Sciatic nerve (tissue), 2 donors: ENCODE measurements around the gene VSTM2B. TPM values are rescaled to one million over a fixed set of nuclear protein-coding genes. Genes with fewer than 3 reads are reported as not detected.
"Not testable (repeated sequence)": the region's sequence is repeated elsewhere in the genome, so short reads cannot be mapped to it uniquely, and the experiment has no call there.

ENCODE experiments used
- ATAC-seq: fragments of 200-7000 bp; cut with Tn5 transposase; one replicate; pipeline ENCODE4 v1.9.1; 2020; ENCODE audit warnings: mild to moderate bottlenecking, moderate library complexity
- DNase-seq: peaks from one replicate; pipeline ENCODE4 v3.0.0-alpha.2; 2020; ENCODE audit warnings: low spot score
- intact Hi-C: fragments of 100-400 bp; cut with DNase I; formaldehyde crosslinking; loops from one replicate; pipeline ENCODE4 v1.14.2; 2022
- total RNA-seq: library from RNA; stranded (reverse); fragmentation: NEBNext Ultra II Directional; extraction: Animal tissue kit (Norgen Biotek cat#: 25700); gene quantifications from one replicate; pipeline ENCODE4 v1.2.1, GENCODE V29; 2021
- donor health status: DM: no; HTN: no; CAD: no.
- donor health status: DM: no; HTN: no; CAD: no.

Gene VSTM2B
- total RNA-seq = not detected

DNA sequence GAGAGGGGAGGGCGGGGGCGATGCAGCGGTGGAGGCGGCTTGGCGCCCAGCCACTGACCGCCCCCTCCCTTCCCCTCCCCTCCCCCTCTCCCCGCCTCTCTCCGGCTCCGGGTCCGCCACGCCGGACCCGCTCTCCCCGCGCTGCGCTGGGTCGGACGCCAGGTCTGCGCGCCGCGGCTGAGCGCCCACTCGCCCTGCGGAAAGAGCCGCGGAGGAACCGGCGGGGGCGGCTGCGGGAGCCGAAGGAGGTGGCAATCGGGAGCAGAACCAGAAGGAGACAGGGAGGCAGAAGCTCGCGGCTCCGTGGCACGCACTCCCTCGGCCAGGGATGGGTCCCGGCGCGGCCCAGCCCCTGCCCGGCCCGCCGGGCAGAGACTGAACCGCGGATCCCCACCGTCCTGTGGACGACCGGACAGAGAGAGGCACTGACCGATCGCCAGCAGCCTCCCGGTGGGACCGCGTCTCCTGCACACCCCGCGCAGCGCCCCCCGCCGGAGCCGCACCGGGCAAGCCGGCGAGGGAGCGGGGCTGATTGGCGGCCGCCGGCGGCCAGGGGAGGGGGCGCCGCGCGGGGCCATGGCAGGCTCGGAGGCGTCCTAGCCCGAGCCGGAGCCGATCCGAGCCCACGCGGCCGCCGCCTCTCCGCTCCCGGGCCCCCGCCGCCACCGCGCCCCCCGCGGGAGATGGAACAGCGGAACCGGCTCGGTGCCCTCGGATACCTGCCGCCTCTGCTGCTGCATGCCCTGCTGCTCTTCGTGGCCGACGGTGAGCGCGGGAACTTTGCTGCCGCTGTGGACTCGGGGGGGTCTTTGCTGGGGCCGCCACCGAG, at the start of gene VSTM2B:
Gene VSTM2B (plus strand): TSS at position 94 of the 829 bp plus-strand sequence. CDS start 590 bp downstream, at position 684.
- intact Hi-C loops = no loop called here
- no peak for ATAC-seq
- DNase-seq = no peak

DNA sequence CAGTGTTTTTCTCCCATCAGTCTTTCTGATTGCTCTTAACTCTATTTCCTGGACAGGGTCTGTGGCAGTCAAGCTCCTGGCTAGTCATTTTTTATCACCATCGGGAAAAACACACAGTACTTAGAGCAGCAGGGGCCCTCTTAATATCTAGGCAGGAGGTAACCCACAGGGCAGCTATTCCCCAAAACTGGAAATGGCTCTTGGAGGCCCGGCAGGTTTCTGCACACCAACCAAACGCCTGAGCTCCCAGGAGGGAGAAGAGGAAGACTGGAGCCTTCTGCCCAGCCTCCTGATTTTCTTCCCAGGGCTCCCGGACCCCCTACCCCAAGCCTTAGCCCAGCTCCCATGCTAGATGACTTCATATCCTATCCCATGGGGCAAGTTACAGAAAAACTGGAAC, 49.3 kb upstream of the VSTM2B start:
- intact Hi-C loops = no loop called here

DNA sequence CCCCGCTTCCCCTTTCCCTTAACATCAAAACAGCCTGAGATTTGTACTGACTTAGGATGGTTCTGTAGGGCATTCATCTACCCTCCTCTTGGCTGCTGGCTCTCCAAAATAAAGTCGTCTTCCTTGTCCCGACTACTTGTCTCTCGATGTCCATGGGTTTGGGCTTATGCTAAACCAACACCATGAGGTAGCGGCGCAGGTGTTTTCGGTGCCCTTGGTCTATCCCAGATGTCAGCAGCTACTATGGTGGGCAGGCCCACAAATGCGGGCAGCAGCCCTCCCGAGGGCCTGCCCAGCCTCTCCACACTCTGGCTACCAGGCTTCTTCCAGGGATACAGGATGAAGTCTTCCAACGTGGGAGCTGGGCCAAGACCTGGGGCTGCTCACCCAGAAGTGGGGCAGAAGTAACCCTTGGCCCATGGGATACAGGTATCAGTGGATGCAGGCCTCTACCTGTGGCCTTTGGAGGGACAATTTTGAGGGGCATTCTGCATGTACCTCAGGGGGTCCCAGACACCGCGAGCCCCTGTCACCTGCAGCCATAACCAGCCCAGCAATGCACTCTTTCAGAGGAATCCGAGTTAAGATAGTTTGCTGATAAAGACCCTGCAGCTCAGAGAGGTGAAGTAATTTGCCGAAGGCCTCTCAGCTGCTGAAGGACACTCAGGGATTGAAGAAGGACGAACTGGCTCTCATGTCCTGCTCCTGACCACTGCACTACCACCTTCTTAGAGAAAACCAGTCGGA, 47.8 kb upstream of the VSTM2B start:
- DNase-seq = no peak
- ATAC-seq = no peak
- intact Hi-C loops = loop anchor here (1.0 kb wide), 1 partner anchor 43 kb away; no protein-coding TSS in a partner anchor

More for the DNA sequence above, 49.3 kb upstream of the VSTM2B start:
- ATAC-seq (no peak), DNase-seq (no peak)

DNA sequence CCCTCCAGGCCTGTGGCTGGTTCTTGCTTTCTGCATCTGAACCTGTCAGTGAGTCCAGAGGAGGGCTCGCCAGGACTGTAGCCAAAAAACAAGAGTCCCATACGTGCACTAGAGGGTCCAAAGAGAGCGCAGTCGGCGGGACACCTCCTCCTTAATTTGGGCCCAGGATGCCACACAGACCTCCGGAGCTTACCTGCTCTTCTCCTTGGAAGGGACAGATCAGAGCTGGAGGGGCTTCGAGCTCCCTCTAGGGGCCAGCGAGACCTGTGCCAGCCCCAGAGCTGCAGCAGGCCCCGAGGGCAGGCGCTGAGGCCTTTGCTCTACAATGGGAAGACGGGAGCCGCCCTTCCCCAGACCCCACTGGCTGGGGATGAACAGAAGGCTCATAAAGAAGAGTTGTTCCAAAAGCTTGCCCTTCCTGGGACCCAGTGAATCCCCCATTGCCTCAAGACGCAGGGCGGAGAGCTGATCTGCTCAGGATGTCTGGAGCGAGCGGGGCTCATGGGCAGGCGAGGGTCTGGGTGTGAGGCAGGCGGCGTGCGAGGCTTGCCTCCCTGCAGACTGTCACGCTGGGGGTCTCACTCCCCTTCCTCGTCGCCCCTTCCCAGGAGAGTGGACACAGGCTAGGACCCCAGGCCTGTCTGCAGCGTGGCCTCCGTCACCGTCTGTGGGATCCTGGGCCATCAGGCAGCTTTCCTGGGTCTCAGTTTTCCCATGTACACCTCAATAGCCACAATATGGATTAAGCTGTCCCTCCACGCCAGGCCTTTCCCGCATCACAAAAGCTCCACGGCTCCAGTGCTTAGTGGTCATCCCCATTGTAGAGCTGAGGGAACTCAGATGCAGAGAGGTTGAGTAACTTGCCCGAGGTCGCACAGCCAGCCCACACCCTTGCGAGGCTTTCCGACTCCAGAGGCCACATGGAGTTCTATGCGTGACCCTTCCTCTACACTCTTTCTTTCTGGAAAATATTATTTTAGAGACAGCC, 46.9 kb upstream of the VSTM2B start:
- no peak for ATAC-seq
- intact Hi-C loops = no loop called here
- no peak for DNase-seq

DNA sequence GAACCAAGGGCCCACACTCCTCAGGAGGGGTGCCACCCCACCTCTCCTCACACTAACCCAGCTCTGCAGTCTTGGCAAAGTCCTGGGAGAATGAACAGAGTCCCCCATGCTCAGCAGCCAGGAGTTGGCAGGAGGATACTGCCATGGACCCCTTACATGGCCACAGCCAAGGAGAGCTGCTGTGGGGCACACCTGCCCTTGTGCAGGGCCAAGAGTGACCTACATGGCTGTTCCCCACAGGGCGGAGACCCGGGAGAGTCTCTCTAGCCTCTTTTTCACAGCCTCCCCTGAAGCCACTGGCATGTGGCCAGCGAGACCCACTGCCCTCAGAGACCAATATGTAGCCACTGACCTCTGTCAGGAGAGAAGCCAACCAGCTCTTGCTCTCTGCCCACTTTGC, 45.9 kb upstream of the VSTM2B start:
- DNase-seq = no peak
- no peak for ATAC-seq
- intact Hi-C loops = no loop called here

DNA sequence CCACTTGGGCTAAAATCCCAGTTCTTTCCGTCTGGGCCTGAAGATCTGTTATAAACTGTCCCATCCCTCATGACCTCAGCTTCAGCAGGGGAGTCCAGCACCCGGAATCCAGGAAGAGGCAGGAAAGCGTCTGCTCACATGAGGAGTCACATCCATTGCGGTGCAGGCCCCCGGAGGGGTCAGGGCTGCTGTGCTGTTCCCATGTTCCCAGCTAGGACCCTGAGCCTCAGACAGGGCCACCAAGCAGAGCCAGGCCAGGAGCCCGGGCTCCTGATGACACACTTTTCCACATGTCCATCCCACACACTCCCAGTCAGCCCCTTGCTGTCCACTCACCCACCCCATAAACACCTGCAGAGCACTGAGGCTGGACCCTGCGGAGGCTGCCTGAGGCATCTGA, 45.3 kb upstream of the VSTM2B start:
- DNase-seq = no peak
- intact Hi-C loops = no loop called here
- ATAC-seq = no peak

DNA sequence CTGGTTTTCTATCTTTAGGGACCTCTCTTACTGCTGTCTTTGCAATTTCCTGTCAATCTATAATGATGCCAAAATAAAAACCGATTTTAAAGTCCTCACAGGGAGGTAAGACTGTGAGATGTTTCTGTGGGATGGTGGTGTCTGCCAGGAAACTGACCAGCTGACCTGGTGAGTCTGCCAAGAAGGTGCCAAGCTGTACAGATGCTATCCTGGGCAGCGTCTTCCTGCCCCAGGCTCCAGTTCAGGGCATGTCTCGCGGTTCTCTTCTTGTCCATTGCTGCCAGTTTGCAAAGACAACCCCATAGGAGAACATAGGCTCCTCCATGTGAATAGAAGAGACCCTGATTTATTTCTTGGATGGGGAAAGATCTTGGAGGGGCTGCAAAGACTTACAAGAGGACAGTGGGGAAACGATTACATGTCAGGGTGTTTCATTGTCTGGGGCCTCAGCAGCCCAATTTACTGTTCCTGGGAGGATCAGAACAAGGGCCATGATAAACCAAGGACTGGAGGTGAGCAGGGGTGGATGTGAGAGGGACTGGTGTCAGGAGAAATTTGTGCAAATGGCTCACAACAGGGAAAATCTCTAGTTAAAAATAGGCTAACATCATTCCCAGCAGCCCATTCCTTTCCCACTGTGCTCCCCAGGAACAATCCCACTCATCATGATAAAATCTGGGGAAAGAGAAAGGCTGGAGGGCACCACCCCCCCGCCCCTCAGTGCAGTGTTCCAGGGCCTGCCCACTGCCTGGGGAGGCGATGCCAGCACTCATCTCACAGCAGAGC, 42.7 kb upstream of the VSTM2B start:
- intact Hi-C loops = no loop called here
- ATAC-seq = no peak
- no peak for DNase-seq

DNA sequence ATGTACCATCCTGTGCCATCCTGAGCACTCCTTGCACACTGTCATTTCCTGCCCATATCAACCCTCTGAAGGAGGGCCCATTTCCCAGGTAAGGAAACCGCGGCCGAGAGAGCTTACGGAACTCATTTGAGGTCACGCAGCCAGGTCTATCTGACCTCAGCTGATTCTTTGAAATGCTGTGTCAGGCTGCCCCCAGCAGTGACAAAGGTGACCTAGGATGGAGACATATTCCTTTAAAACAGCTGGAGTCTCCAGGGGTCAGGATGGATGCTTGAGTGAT, 42.2 kb upstream of the VSTM2B start:
- intact Hi-C loops = no loop called here
- no peak for ATAC-seq
- peak; percentile 25 for DNase-seq

DNA sequence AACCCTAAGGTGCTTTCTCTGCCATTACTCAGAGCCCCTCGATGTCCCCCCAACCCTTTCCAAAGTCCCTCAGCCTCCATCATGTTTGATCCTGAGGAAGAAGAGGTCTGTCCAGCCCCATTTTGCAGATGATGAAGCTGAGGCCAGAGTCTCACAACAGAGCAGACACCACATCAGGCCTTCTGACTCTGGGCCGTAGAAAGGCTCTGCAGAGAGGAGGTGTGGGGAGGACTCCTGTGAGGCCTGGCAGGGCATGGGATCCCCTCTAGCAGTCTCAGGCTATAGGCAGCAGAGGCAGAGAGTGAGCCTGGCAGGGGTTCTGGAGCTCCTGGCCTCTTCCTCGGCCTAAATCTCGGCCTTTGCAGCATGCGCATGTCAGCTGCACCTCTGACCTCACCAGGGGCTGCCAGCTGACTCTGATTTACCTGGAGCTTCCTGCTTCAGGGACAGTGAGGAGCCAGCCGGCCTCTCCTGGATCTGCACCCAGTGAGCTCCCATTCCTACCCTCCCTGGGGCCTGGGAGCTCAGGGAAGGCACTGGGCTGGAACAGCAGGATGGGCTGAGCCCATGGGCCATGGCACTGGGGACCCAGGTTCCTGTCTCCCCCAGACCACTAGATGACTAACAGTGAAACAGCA, 41.7 kb upstream of the VSTM2B start:
- peak; percentile 17 for DNase-seq
- no peak for ATAC-seq
- intact Hi-C loops = no loop called here

DNA sequence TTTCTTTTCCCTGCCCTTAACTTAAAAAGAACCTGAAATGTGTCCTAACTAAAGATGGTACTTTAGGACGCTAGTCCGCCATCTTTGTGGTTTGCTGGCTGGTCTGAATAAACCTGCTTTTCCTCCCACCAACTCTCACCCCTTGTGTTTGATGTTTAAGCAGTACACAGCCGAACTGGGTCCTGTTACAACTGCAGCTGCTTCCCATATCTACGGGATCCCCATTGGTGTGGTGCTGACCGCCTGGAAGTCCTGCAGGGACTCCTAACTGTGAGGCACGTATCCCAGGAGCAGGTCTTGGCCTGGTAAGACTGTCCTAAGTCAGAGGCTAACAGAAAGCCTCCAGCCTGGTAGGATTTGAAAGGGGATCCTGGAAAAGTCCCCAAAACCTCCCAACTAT, 40.9 kb upstream of the VSTM2B start:
- no peak for ATAC-seq
- intact Hi-C loops = no loop called here
- DNase-seq = peak; percentile 27

DNA sequence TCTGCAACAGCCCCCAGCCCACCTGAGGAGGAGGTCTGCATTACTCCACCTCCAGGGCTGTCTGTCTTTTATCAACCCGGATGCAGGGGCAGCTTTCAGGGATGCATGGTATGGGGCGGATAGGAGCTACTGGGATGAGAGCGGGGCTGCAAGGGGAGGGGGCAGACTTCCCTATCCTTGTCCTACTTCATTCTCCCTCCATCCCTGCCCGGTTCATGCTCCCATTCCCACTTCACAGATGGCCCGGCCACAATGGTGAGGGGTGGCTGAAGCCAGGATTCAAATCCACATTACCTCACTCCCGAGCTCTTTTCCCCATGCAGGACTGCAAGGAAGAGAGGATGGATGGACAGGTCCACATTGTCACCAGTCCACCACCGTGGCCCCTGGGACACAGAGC, 40.5 kb upstream of the VSTM2B start:
- DNase-seq (peak; percentile 35), ATAC-seq (no peak)
- intact Hi-C loops = no loop called here

DNA sequence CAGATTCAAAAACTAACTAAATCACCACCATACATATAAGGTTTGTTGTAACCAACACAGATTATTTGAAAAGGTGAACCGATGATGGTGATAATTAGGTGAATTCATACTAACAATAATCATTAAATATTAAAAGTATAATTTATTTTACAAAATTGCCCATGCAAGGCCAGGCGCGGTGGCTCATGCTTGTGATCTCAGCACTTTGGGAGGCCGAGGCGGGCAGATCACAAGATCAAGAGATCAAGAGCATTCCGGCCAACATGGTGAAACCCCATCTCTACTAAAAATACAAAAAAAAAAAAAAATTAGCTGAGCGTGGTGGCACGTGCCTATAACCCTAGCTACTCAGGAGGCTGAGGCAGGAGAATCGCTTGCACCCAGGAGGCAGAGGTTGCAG, 38.8 kb upstream of the VSTM2B start:
- intact Hi-C loops, DNase-seq, ATAC-seq: not testable (repeated sequence)

DNA sequence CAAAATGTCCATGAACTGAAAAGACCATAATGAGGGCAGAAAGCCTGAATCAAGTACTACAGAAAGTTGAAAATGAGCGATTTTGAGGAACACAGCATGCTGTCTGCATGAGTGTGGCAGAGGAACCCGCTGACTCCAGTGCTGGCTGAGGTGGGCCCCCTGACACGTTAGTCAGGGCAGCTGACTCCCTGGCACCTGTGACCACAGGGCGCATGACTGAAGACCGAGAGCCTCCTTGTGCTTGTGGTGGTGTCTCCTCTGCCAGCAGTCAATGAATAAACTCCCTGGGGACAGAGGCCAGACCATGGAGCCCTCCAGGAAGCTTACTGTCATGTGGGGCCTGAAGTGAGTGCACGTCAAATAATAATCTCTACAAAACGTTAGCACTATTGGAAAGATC, 38.4 kb upstream of the VSTM2B start:
- intact Hi-C loops = no loop called here
- no peak for ATAC-seq
- no peak for DNase-seq

DNA sequence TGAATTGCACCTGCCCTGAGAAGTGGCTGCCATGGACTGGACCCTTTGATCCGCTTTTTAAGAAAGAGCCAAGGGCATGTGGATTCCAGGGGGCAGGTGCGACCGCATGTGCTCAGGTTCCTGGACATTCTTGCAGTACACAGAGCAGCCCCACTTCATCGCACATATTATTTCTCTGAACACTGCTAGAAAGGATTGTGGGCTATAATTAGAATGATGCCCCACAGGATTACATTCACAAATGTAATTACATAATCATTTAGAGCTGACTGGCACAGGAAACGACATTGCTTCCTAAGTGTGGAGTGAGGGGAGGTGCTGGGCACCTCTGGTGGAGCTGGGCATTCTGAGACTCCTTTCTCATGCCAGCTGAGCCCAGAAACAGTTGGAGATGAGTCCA, 37.5 kb upstream of the VSTM2B start:
- DNase-seq (peak; percentile 18), ATAC-seq (no peak)
- intact Hi-C loops = no loop called here

DNA sequence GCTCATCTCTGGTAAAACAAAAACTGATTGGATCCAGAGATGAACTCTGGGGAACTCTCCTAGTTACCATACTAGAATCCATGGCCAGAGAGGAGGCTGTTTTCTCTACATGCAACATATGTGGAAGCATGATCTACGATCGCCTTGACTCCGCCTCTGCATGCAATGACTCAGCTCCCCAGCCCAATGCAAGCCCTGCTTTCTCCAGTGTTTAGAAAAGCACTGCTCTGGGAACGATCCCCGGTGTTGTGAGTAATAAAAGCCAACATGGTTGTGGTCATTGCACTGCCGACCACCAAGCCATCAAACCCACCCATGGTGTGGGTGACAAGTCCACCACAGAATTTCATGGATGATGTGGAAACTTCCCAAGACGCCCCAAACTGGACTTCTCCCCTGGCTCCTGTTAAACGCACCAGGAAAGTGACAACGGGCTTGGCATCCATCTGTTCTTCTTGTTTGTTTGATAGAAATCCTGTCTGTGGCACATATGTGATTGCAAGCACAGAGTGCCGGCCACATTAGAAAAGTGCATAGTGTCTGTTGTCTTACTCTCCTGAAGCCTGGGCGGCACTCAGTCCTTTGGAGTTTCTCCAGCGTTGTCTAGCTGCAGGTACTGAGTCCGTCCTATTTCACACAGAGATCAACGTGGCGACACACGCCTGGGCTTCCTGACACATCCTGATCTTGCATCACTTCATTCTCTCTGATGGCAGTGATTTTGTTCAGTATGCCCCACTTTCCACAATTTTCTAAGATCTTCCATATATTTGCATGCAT, 36.4 kb upstream of the VSTM2B start:
- no peak for ATAC-seq
- intact Hi-C loops = no loop called here
- DNase-seq = peak; percentile 37

DNA sequence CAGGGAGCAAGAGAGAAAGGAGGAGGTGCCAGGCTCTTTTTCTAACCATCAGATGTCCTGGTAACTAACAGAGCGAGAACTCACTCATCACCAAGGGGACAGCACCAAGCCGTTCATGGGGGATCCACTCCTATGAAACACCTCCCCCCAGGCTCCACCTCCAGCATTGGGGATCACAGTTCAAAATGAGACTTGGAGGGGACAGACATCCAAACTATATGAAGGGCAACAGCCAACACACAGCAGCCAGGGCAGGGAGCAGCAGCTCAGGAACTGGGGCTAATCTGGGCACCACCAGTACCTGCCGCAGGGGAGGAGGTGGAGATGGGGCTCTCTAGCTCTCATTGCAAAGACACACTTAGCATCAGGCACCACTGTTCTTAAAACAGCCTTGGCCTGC, 34.3 kb upstream of the VSTM2B start:
- DNase-seq (peak; percentile 9), ATAC-seq (no peak)
- intact Hi-C loops = no loop called here

DNA sequence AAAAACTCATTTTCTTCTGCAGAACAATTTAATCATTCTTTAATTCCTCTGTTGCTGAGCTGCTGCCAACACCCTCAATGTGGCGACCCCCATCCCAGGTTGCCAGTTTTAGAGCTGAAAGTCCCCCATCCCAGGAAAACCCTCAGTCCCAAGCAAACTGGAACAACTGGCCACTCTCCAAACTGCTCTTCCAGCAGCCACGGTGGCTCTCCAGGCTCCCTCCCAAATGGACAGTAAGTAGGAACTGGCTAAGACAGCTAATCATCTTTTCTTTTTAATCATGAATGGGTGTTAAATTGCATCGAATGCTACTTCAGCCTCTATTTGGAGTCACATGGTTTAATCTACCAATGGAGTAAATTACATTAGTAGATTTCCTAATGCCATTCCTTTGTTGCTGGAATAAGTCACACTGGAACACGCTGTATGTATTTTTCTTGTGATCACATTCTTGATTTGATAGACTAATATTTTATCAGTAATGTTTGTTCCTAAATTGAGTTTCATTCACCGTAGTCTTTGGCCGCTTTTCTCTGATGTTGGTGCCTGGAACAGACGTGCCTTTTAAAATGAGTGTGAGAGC, 33.7 kb upstream of the VSTM2B start:
- ATAC-seq = no peak
- intact Hi-C loops = loop anchor here (2.0 kb wide), 1 partner anchor 17 kb away; no protein-coding TSS in a partner anchor
- DNase-seq = no peak
